HS-5 (cell line): ENCODE results near the gene PCDHAC1.
A peak's percentile ranks its signal among the peaks of the same experiment; 100 is the strongest.

Source experiments
- DNase-seq: peaks from one replicate; pipeline ENCODE4 v3.0.0-alpha.2; 2012; ENCODE audit warnings: low read depth

Gene PCDHAC1

DNA sequence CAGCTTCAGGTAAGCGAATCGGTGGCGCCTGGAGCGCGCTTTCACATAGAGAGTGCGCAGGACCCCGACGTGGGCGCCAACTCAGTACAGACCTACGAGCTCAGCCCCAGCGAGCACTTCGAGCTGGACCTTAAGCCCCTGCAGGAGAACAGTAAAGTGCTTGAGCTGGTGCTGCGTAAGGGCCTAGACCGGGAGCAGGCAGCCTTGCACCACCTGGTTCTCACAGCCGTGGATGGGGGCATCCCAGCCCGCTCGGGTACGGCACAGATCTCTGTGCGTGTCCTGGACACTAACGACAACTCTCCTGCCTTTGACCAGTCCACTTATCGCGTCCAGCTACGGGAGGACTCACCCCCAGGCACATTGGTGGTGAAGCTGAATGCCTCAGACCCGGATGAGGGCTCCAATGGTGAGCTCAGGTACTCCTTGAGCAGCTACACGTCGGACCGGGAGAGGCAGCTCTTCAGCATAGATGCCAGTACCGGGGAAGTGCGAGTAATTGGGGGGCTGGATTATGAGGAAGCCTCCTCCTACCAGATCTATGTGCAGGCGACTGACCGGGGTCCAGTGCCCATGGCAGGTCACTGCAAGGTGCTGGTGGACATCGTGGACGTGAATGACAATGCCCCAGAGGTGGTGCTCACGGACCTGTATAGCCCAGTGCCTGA lies 41.3 kb downstream of the PCDHAC1 start:
- no peak for DNase-seq

DNA sequence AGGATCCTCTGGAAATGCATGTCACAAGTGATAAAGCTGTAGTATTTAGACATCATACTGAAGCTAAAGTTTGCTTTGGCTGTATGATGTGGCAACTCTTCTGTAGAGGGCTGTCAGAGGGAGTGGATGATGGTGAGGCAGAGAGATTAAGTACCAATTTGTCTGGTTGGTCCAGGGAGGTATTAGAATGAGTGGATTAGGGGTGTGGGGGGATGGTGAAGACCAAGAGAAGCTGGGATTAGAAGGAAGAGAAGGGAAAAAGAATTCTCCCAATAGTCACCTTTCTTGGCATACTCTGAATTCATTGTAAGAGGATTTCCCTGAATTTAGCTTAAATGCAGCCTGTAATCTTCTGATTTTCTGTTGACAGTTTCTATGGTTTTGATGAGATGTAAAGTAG lies 43.8 kb downstream of the PCDHAC1 start:
- DNase-seq: no peak

DNA sequence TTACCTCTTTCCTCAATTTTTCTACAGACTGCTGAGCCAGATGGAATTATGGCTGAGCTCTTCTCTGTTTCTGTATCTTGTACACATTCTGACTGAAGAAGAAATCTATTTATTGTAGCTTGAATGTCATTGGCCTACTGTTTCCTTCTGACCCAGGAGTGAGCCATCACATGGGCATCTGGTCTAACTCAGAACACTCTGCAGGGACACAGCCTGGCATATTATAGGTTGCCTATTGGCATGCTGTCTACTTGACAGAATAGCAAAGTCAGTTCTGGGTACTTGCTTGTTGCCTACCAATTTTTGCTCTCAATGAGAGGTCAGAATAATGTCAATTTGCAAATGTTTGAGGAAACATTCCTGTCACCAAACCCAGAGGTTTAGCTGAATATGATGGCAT lies 47.5 kb downstream of the PCDHAC1 start:
- DNase-seq: no peak

DNA sequence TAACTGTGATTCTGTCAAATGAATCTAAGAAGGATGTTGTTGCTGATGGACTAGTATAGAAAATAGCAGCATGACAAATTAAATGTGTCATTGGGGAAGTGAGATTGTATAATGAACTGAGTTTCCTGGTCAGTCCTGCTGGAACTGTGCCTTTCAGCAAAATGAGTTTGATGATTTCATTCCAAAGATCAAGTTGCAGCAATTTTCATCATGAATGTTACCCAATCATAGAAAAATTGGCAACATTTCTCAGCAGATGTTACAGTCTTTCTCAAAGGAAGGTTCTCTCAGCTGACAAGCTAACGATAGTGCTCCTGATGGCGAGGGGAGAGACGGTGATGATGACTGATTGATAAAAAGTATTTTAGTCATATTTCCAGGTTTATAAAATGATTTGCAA lies 50.9 kb downstream of the PCDHAC1 start:
- DNase-seq: peak; percentile 89

GRCh38 chr5:140978260-140978659 lies 52.2 kb downstream of the PCDHAC1 start:
- DNase-seq: no peak

DNA sequence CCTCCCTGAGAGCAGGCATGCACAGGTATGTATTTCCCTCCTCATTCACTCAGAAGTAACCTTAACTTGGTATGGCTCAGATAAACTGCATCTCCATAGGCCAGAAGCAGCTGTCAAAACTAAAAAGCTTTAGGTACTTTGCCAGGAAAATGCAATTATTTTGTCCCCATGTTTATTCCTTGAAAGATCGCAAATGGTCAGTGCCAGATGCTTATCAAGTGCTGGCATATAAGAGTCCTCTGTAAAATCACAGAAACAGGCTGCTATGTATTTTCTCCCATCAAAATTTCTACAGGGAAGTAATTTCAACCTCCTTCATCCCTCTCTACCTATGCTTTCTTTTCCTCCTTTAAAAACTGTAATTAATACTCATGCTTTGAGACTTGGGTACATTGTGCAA lies 52.9 kb downstream of the PCDHAC1 start:
- DNase-seq: no peak
